VCaP (cell line): ENCODE data around the gene CH25H.
"Not testable (repeated sequence)": the region's sequence is repeated elsewhere in the genome, so short reads cannot be mapped to it uniquely, and the experiment has no call there.

Experiments used
- H3K27ac ChIP-seq: fragments of 450-650 bp; 2 replicates; pipeline ENCODE4 v1.5.1; 2017
- TF ChIP-seq, protein P1 (sequence below): fragments of 450-650 bp; conservative IDR thresholded peaks from 2 replicates; pipeline ENCODE4 v1.5.1; 2017; ENCODE audit warnings: mild to moderate bottlenecking, moderate library complexity

Gene CH25H

DNA sequence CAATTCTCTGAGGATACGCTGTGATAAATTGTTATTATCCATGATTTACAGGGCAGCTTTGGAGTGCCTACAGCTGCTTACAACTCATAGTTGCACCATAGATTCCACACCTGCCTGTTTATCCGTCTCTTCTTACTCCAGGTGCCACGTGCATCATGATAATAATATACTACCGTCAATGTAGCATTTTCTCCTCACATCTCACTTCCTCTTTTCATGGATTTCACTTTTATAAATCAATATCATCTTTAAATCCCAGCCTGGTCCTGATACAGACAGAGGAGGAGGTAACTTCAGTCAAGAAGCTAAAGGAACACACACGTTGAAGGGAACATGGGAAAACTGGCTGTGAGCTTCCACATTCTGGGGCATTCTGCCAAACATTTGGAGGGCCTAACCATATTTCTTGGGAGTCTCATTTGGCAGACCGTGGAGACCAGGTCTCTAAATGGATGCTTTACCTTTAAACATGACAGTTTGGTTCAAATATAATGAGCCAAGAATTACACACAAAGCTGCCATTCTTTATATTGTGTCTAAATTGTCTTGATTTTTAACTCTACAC lies 2.4 kb downstream of the CH25H start:
- TF ChIP-seq, protein P1, sequence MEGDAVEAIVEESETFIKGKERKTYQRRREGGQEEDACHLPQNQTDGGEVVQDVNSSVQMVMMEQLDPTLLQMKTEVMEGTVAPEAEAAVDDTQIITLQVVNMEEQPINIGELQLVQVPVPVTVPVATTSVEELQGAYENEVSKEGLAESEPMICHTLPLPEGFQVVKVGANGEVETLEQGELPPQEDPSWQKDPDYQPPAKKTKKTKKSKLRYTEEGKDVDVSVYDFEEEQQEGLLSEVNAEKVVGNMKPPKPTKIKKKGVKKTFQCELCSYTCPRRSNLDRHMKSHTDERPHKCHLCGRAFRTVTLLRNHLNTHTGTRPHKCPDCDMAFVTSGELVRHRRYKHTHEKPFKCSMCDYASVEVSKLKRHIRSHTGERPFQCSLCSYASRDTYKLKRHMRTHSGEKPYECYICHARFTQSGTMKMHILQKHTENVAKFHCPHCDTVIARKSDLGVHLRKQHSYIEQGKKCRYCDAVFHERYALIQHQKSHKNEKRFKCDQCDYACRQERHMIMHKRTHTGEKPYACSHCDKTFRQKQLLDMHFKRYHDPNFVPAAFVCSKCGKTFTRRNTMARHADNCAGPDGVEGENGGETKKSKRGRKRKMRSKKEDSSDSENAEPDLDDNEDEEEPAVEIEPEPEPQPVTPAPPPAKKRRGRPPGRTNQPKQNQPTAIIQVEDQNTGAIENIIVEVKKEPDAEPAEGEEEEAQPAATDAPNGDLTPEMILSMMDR, result no peak
- no peak overlapping the region for H3K27ac ChIP-seq

DNA sequence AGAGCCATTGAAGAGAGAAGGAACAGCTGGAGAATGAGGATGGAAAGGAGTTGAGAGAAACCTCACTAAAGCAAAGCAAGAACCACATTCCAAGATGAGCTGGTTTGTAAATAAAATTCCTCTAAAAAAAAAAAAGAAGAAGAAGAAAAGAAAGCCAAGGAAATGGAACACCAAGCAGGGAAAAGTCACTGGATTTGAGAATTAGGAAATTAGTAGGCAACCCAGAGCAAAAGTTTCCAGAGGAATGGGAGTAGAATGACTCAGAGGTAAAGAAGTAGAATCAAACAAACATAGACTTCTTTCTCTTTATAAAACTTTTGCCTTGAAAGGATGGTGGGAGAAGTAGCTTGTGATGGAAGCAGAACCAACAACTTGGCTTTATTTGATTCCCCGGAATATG lies 3.9 kb downstream of the CH25H start:
- no peak overlapping the region for H3K27ac ChIP-seq
- TF ChIP-seq, protein P1, result no peak

DNA sequence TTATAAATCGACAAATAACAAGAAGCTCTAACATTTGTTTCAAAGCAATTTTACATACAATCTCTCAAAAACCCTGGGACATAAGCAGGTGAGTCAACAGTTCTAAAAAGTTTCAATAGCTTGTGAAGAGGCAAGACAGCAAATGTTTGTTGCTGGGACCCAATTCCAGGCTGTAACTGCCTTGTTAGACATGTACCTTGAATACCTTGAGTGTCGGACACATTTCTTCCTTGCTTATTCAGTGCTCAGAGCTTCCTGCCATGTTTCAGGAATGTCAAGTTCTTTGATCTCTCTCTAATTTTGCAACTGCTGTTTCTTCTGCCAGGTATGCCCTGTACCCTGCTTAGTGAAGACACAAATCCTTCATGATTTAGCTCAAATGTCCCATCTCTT lies 5.1 kb downstream of the CH25H start:
- TF ChIP-seq, protein P1, result no peak
- no peak overlapping the region for H3K27ac ChIP-seq

DNA sequence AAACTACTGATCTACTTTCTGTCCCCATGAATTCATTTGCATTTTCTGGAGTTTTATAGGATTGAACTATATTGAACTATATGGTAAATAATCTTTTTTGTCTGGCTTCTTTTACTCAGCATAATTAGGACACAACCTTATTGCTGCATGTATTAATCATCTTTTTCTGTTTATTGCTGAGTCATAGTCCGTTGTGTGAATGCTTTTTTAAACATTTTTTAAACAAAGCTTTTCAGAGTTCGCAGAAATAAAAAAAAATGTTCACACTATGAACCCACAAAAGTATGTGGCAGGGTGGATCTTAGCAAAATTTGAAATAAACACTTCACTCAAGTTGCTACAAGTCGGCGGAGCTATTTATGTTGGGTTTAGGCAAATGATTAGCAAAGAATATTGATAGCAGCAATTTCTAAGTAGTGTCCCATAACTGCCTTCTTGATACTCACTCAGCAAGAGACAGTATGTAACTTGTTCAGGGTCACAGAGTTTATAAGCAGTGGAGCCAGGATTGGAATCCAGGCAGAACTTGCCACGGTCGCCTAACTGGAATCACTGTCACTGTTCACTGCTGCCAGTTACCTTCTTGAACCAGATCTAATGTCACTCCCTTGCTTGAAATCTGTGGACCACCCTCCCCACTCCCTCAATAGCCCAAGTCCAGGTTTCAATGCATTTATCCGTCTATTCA lies 5.6 kb downstream of the CH25H start:
- TF ChIP-seq, protein P1, result no peak
- no peak overlapping the region for H3K27ac ChIP-seq

DNA sequence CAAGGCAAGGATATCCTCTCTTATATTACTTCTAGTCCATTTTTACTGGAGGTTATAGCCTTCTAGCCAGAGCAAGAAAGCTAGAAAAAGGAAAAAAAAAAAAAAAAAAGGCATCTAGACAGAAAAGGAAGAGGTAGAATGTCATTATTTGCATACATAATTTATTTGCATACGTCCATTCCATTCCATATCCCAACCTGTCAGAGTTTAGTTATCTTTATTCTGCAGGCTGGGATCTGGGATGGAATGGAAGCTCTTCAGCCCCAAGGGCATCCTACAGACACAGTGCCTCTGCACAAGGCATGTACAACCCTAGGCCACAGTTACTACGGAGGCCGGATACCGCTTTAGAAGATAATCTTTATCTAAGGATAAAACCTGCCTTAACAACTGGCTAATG lies 9.6 kb downstream of the CH25H start:
- TF ChIP-seq, protein P1, result no peak

DNA sequence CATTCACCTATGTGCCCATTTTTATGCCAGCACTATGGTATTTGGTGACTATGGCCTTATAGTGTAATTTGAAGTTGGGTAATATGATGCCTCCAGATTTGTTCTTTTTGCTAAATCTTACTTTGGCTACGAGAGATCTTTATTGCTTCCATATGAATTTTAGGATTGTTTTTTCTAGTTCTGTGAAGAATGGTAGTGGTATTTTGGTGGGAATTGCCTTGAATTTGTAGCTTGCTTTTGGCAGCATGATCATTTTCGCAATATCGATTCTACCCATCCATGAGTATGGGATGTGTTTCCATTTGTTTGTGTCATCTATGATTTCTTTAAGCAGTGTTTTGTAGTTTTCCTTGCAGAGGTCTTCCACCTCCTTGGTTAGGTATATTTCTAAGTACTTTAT lies 15.8 kb downstream of the CH25H start:
- not testable (repeated sequence) for H3K27ac ChIP-seq

More for the DNA sequence above, 9.6 kb downstream of the CH25H start:
- no peak overlapping the region for H3K27ac ChIP-seq

DNA sequence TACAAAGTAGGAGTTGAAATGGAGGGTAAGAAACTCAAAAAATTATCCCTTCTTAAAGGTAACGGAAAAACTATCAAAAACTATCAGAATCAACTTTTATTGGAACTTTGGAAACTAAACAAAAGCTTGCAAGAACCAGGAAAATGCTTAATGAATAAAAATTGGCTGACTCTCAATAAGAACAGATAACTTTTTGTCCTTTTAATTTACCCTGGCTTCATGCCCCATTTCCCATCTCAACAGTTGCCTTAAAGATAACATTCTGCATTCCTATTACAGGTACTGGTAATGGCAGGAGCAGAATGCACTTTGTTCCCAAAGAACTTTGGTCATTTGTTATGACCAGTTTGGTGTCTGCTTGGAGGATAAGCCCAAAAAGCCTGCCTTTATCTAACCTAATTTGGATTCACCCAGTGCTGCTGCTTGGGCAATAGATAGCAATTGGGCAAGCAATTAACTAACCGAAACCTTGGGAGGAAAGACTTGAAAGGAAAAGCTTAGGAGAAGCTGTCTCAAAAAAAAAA lies 17.8 kb downstream of the CH25H start:
- TF ChIP-seq, protein P1, result no peak
- H3K27ac ChIP-seq, result no peak overlapping the region

DNA sequence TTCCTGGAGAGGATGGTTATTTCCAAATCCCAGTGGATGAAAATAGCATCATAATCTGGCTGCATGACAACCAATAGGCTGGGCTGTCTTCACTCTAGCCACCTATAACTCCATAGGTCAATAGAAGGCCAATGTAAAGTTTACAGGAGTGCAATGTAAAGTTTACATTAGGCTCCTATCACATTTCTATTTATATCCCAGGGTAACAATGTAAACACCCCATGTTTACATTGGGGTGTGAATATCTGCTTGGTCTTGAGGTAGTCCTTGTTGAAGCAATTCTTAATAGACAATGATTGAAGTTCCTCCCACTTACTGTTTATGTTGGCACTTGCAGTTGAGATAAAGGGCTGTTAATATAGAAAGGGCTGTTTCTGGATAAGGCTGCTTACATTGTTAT lies 21.5 kb downstream of the CH25H start:
- H3K27ac ChIP-seq, result no peak overlapping the region
- TF ChIP-seq, protein P1, result no peak
